ENCODE results near the gene ITGA2. TPM values are rescaled to one million over a fixed set of nuclear protein-coding genes. Genes with fewer than 3 reads are reported as not detected.

Gene ITGA2
- total RNA-seq, 3 donors from 2014 or later = 8.0 to 20.3 (median 17.6) TPM

- DNase-seq = no peak
- H3K9me3 ChIP-seq = no peaks in the 10 kb centered on the region
- TF ChIP-seq CTCF (IDR thresholded peaks at IDR 0.05) = no peak
- no peaks in the 10 kb centered on the region for H3K4me1 ChIP-seq (ENCODE audit: low read depth)
- no peak overlapping the region for H3K4me3 ChIP-seq
- intact Hi-C loops (cut with DNase I, micrococcal nuclease) = loop anchor here in 1 of 2 donors (5.0 kb wide), 1 partner anchor 147 kb away; no protein-coding TSS in a partner anchor
- no peak for ATAC-seq
- H3K36me3 ChIP-seq (ENCODE audit: low read depth) = no peaks in the 10 kb centered on the region
Observed at GRCh38 chr5:53099546-53099945, 110.4 kb downstream of the ITGA2 start.

- TF ChIP-seq CTCF (IDR thresholded peaks at IDR 0.05) = no peak
- no peak for DNase-seq
- H3K9me3 ChIP-seq = no peaks in the 10 kb centered on the region
- intact Hi-C loops (cut with DNase I, micrococcal nuclease) = no loop called here
- no peak for ATAC-seq
- no peaks in the 10 kb centered on the region for H3K4me1 ChIP-seq (ENCODE audit: low read depth)
- no peak overlapping the region for H3K4me3 ChIP-seq
- H3K36me3 ChIP-seq (ENCODE audit: low read depth) = no peaks in the 10 kb centered on the region
Observed at GRCh38 chr5:53100606-53101005, 111.5 kb downstream of the ITGA2 start.

GRCh38 chr5:53105611-53106300 is 116.6 kb downstream of the ITGA2 start:
- Histone ChIP-seq H3K36me3 (ENCODE audit: low read depth) (no peaks in the 10 kb centered on the region), H3K9me3 (no peaks in the 10 kb centered on the region), H3K4me1 (ENCODE audit: low read depth) (peaks cover 6% of the 10 kb centered on the region), H3K4me3 (no peak overlapping the region)
- TF ChIP-seq CTCF (IDR thresholded peaks at IDR 0.05) = no peak
- DNase-seq (no peak), ATAC-seq (no peak)
- intact Hi-C loops (cut with DNase I, micrococcal nuclease) = no loop called here

- DNase-seq = peak in 1 of 3 donors; percentile 44
- no peaks in the 10 kb centered on the region for H3K9me3 ChIP-seq
- ATAC-seq = peak; percentile 18
- no peaks in the 10 kb centered on the region for H3K36me3 ChIP-seq (ENCODE audit: low read depth)
- H3K4me3 ChIP-seq = peak overlapping the region; percentile 31
- intact Hi-C loops (cut with DNase I, micrococcal nuclease) = no loop called here
- H3K4me1 ChIP-seq (ENCODE audit: low read depth) = peaks cover 8% of the 10 kb centered on the region
- TF ChIP-seq CTCF (IDR thresholded peaks at IDR 0.05) = no peak
Observed at GRCh38 chr5:53109056-53109442, 119.9 kb downstream of the ITGA2 start.

- Histone ChIP-seq H3K9me3 (no peaks in the 10 kb centered on the region), H3K4me3 (peak within 1 kb of the TSS; percentile 31), H3K4me1 (ENCODE audit: low read depth) (peaks cover 8% of the 10 kb centered on the region), H3K36me3 (ENCODE audit: low read depth) (no peaks in the 10 kb centered on the region)
- ATAC-seq (peak; percentile 100), DNase-seq (peak; percentile 94 to 95 (median 95))
- intact Hi-C loops (cut with DNase I, micrococcal nuclease) = no loop called here
- TF ChIP-seq CTCF (IDR thresholded peaks at IDR 0.05) = no peak
Observed at GRCh38 chr5:53109443-53110127, 120.4 kb downstream of the ITGA2 start, which contains the start of gene MOCS2. MOCS2 (minus strand) TSS chr5:53109757; CDS start chr5:53107174, 2,583 bp downstream.
